SH-SY5Y (cell line): ENCODE data around the gene ENAH.

Experiments used
- GATA2 ChIP-seq: IDR thresholded peaks from 2 replicates; pipeline ENCODE4 v1.6.1; 2011; ENCODE audit warnings: mild to moderate bottlenecking, low read depth, low read length
- GATA3 ChIP-seq: IDR thresholded peaks from 2 replicates; pipeline ENCODE4 v1.6.1; 2011; ENCODE audit warnings: low read depth, mild to moderate bottlenecking, low read length, moderate library complexity

- TF ChIP-seq GATA2 = no peak
- no peak for TF ChIP-seq GATA3
These were observed 98.6 kb downstream of the ENAH start for GRCh38 chr1:225554216-225554812.
